Osteocyte (in vitro differentiated cells): ENCODE measurements around the gene DDIT3. TPM values are rescaled to one million over a fixed set of nuclear protein-coding genes. Genes with fewer than 3 reads are reported as not detected.

Experiments
- DNase-seq: peaks from one replicate; pipeline ENCODE4 v3.0.0; 2021; ENCODE audit warnings: mixed read lengths; ENCODE audit not compliant: unreplicated experiment; ENCODE audit errors: extremely low spot score
- H3K27ac Mint-ChIP-seq: one replicate; pipeline ENCODE4 v1.8.0; 2021; ENCODE audit warnings: mild to moderate bottlenecking, mixed read lengths; ENCODE audit not compliant: unreplicated experiment
- H3K27me3 Mint-ChIP-seq: one replicate; pipeline ENCODE4 v1.8.0; 2021; ENCODE audit warnings: mixed read lengths; ENCODE audit not compliant: unreplicated experiment
- H3K36me3 Mint-ChIP-seq: one replicate; pipeline ENCODE4 v1.8.0; 2021; ENCODE audit warnings: mixed read lengths; ENCODE audit not compliant: unreplicated experiment
- H3K4me1 Mint-ChIP-seq: one replicate; pipeline ENCODE4 v1.8.0; 2021; ENCODE audit warnings: mixed read lengths; ENCODE audit not compliant: unreplicated experiment
- H3K4me3 Mint-ChIP-seq: one replicate; pipeline ENCODE4 v1.8.0; 2021; ENCODE audit warnings: mild to moderate bottlenecking, moderate library complexity, mixed read lengths; ENCODE audit not compliant: unreplicated experiment
- H3K9me3 Mint-ChIP-seq: one replicate; pipeline ENCODE4 v1.8.0; 2021; ENCODE audit warnings: mixed read lengths; ENCODE audit not compliant: unreplicated experiment
- CTCF ChIP-seq: fragments of 200-600 bp; sonication (generic); IDR thresholded peaks from 2 replicates; pipeline ENCODE4 v1.5.0; 2021; ENCODE audit warnings: antibody characterized with exemption, mild to moderate bottlenecking, moderate library complexity
- total RNA-seq: library from RNA; stranded (reverse); gene quantifications from 2 replicates; pipeline ENCODE4 v1.2.1, GENCODE V29; 2021

DDIT3 gene
- total RNA-seq, 1 donor from 2014 or later, result 95.7 TPM

- no peak overlapping the region for H3K4me3 Mint-ChIP-seq
These were observed 20.7 kb upstream of the DDIT3 start for GRCh38 chr12:57541001-57541400.

DNA sequence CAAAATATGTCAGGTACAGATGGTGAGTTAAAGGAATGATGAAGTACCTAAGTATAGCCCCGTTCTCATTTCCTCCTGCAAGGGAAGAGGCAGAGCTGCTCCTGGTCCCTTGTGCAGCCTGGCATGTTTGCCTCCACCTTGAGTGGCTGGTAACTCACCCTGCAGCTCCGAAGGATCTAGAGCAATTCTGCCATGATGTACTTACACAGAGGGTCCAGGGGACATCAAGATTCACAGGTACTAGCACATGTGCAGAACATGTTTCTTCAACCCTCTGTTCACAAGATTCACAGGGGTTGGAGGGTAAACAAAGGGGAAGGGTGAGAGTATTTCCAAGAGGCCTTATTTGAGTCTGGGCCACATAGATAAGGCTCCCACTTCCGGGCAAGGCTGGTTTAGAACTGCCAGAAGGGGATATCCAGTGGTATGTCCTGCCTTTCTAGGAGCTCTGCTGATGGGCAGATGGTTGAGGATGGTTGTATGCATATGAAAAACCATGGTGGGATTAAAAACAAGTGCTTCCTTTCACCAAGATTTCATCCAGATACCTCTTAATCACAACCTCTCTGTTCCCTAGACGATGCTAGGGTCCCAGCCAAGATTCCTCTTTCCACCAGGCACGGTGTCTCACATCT lies 18.9 kb upstream of the DDIT3 start:
- no peak for TF ChIP-seq CTCF
- no peaks in the 10 kb centered on the region for H3K27me3 Mint-ChIP-seq
- no peak overlapping the region for H3K27ac Mint-ChIP-seq
- H3K4me1 Mint-ChIP-seq, result peaks cover 2% of the 10 kb centered on the region
- H3K9me3 Mint-ChIP-seq, result no peaks in the 10 kb centered on the region
- H3K36me3 Mint-ChIP-seq, result peaks cover 37% of the 10 kb centered on the region
- no peak overlapping the region for H3K4me3 Mint-ChIP-seq
- DNase-seq, result no peak

More at GRCh38 chr12:57541001-57541400, 20.7 kb upstream of the DDIT3 start:
- TF ChIP-seq CTCF, result no peak
- no peak for DNase-seq
- Mint-ChIP-seq H3K4me1 (peaks cover 16% of the 10 kb centered on the region), H3K27ac (no peak overlapping the region), H3K9me3 (no peaks in the 10 kb centered on the region), H3K36me3 (peaks cover 33% of the 10 kb centered on the region), H3K27me3 (no peaks in the 10 kb centered on the region)

DNA sequence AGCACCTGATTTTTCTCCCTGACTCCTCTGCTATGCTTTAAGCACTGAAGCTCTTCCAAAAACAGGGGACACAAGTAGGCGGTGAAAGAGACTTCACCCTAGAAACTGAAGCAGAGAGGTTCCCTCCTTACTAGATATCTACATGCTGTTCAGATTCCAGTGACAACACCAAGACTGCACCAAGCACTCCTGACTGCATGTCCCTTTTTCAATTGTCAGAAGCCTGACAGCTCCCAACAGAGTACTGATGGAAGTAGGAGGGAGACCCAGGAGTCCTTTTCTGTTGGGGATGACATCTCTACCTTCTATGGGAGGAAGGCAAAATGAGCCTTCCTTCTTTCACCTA lies 16.3 kb upstream of the DDIT3 start:
- H3K36me3 Mint-ChIP-seq, result peaks cover 54% of the 10 kb centered on the region

GRCh38 chr12:57535764-57536596 lies 15.7 kb upstream of the DDIT3 start:
- Mint-ChIP-seq H3K9me3 (no peaks in the 10 kb centered on the region), H3K27ac (no peak overlapping the region), H3K4me3 (no peak overlapping the region), H3K27me3 (no peaks in the 10 kb centered on the region), H3K36me3 (peaks cover 54% of the 10 kb centered on the region), H3K4me1 (no peaks in the 10 kb centered on the region)
- no peak for DNase-seq
- TF ChIP-seq CTCF, result no peak

More for the DNA sequence above, 16.3 kb upstream of the DDIT3 start:
- no peak overlapping the region for H3K27ac Mint-ChIP-seq
- TF ChIP-seq CTCF, result no peak
- H3K9me3 Mint-ChIP-seq, result no peaks in the 10 kb centered on the region
- no peaks in the 10 kb centered on the region for H3K27me3 Mint-ChIP-seq
- DNase-seq, result no peak
- no peak overlapping the region for H3K4me3 Mint-ChIP-seq
- no peaks in the 10 kb centered on the region for H3K4me1 Mint-ChIP-seq

DNA sequence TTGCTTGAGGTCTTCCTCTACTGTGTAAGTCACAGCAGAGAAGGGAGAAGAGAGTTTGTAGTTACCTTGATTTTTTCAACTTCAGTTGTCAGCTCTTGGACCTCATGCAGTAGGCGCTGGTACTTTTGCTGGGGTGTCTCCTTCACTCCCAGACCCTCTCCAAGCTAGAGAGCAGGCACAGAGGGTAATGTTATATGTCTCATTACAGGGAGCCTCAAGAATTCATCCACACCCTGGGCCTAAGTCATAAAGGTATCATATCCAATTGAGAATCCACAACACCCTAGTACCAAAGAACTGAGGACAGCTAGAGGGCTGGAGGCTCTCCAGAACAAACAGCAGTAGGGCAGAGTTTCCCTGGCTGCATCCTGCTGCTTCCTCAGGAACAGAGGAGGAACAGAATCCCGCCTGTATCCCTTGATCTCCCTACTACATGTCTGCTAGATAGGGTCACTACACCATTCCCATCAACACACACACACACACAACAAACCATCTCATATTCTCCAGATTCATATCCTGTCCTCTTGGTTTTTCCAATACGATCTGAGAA lies 14.8 kb upstream of the DDIT3 start:
- no peaks in the 10 kb centered on the region for H3K9me3 Mint-ChIP-seq
- no peaks in the 10 kb centered on the region for H3K27me3 Mint-ChIP-seq
- H3K27ac Mint-ChIP-seq, result no peak overlapping the region
- no peak overlapping the region for H3K4me3 Mint-ChIP-seq
- no peak for DNase-seq
- no peak for TF ChIP-seq CTCF
- H3K36me3 Mint-ChIP-seq, result peaks cover 49% of the 10 kb centered on the region
- H3K4me1 Mint-ChIP-seq, result no peaks in the 10 kb centered on the region
